OCI-LY1 (cell line): ENCODE measurements around the gene C2orf49.

Experiments used
- H2AFZ ChIP-seq: fragments of 200-600 bp; sonication (generic), shearing (Covaris generic); 2 replicates; pipeline ENCODE4 v1.6.0; 2014; ENCODE audit warnings: antibody characterized with exemption, mild to moderate bottlenecking, low read length
- H3F3A ChIP-seq: fragments of 200-600 bp; sonication (generic), shearing (Covaris generic); 2 replicates; pipeline ENCODE4 v1.6.0; 2014; ENCODE audit warnings: mild to moderate bottlenecking, antibody characterized with exemption, low read length, moderate library complexity; ENCODE audit not compliant: insufficient read depth
- H3K27ac ChIP-seq: fragments of 200-600 bp; sonication (generic); 2 replicates; pipeline ENCODE4 v1.5.1; 2014; ENCODE audit warnings: low read length, mixed run types, mild to moderate bottlenecking, low read depth; ENCODE audit not compliant: poor library complexity, severe bottlenecking
- H3K27me3 ChIP-seq: fragments of 200-600 bp; sonication (generic); 2 replicates; pipeline ENCODE4 v1.6.0; 2014; ENCODE audit warnings: antibody characterized with exemption, mild to moderate bottlenecking, low read length, moderate library complexity; ENCODE audit not compliant: insufficient read depth
- H3K36me3 ChIP-seq: fragments of 200-600 bp; sonication (generic); 2 replicates; pipeline ENCODE4 v1.6.1; 2014; ENCODE audit warnings: mild to moderate bottlenecking, antibody characterized with exemption, low read length, moderate library complexity, mixed read lengths; ENCODE audit not compliant: insufficient read depth
- H3K4me1 ChIP-seq: fragments of 200-600 bp; sonication (generic); 2 replicates; pipeline ENCODE4 v1.5.1; 2014; ENCODE audit warnings: mild to moderate bottlenecking, low read length, moderate library complexity; ENCODE audit not compliant: insufficient read depth, severe bottlenecking
- H3K4me2 ChIP-seq: fragments of 200-600 bp; sonication (generic), shearing (Covaris generic); 2 replicates; pipeline ENCODE4 v1.6.1; 2014; ENCODE audit warnings: low read length
- H3K4me3 ChIP-seq: fragments of 200-600 bp; sonication (generic); 2 replicates; pipeline ENCODE4 v1.5.1; 2014; ENCODE audit warnings: low read length, low read depth, mild to moderate bottlenecking, mixed read lengths; ENCODE audit not compliant: poor library complexity, severe bottlenecking
- H3K79me2 ChIP-seq: fragments of 200-600 bp; shearing (Covaris generic); 2 replicates; pipeline ENCODE4 v1.6.1; 2016; ENCODE audit warnings: mixed run types, low read length, mixed read lengths; ENCODE audit not compliant: insufficient read depth
- H3K9ac ChIP-seq: fragments of 200-600 bp; sonication (generic), shearing (Covaris generic); 2 replicates; pipeline ENCODE4 v1.6.1; 2014; ENCODE audit warnings: mild to moderate bottlenecking, low read length, mixed read lengths
- H3K9me2 ChIP-seq: fragments of 200-600 bp; sonication (generic), shearing (Covaris generic); 2 replicates; pipeline ENCODE4 v1.6.1; 2014; ENCODE audit warnings: low read depth, mild to moderate bottlenecking, low read length, mixed read lengths
- H3K9me3 ChIP-seq: fragments of 200-600 bp; shearing (Covaris generic); 2 replicates; pipeline ENCODE4 v1.6.1; 2014; ENCODE audit warnings: low read length, mixed read lengths
- H4K20me1 ChIP-seq: fragments of 200-600 bp; sonication (generic), shearing (Covaris generic); 2 replicates; pipeline ENCODE4 v1.6.0; 2016; ENCODE audit warnings: mild to moderate bottlenecking, low read length; ENCODE audit not compliant: insufficient read depth
- EZH2 ChIP-seq: fragments of 200-600 bp; sonication (generic), shearing (Covaris generic); IDR thresholded peaks from 2 replicates; pipeline ENCODE4 v1.8.0; 2017; ENCODE audit warnings: borderline replicate concordance, mixed run types, mild to moderate bottlenecking, antibody characterized with exemption, low read length, moderate library complexity, mixed read lengths
- TF ChIP-seq, protein P1 (sequence below): fragments of 200-600 bp; sonication (generic), shearing (Covaris generic); IDR thresholded peaks from 2 replicates; pipeline ENCODE4 v1.5.1; 2017; ENCODE audit warnings: mild to moderate bottlenecking, antibody characterized with exemption, low read length, moderate library complexity, mixed read lengths

Gene C2orf49

DNA sequence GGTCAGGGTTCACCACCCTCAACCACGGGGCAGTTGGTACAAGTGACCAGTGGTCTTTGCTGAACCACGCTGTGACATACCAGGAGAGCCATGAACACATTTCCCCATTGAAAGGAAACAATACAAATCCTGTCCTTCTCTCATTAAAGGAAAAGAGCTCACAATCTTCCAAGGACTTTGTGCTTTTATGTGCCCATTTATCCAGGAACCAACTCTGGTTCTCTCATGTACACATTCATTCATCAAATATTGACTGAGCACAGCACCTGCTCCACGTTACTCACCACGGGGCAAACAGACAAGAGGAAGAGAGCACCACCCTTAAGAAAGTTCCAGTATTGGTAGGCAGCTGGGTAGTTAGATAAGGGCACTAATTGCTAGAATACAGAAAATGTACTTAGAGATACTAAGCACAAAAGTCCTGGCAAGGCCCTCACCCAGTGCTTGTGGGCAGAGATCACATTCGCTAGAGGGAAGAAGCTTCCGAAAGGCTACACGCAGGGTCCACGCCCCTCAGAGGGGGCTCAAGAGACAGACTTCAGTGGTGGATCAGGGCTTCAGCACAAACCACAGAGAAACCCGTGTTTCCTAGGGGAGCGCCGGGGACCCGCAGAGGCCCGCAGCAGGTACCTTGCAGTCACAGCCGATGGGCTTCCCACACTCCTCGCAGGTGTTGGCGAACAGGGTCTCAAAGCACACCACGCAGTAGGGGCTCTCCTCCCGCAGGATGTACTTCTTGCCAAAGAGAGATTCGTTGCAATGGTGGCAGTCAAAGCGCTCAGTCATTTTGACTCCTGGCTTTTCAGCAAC lies 48.6 kb downstream of the C2orf49 start:
- peaks cover 8% of the 10 kb centered on the region for H3K27me3 ChIP-seq
- H3F3A ChIP-seq, result no peaks in the 10 kb centered on the region
- no peak overlapping the region for H3K9ac ChIP-seq
- H2AFZ ChIP-seq, result no peak overlapping the region
- H3K79me2 ChIP-seq, result no peaks in the 10 kb centered on the region
- no peaks in the 10 kb centered on the region for H3K36me3 ChIP-seq
- TF ChIP-seq, protein P1, sequence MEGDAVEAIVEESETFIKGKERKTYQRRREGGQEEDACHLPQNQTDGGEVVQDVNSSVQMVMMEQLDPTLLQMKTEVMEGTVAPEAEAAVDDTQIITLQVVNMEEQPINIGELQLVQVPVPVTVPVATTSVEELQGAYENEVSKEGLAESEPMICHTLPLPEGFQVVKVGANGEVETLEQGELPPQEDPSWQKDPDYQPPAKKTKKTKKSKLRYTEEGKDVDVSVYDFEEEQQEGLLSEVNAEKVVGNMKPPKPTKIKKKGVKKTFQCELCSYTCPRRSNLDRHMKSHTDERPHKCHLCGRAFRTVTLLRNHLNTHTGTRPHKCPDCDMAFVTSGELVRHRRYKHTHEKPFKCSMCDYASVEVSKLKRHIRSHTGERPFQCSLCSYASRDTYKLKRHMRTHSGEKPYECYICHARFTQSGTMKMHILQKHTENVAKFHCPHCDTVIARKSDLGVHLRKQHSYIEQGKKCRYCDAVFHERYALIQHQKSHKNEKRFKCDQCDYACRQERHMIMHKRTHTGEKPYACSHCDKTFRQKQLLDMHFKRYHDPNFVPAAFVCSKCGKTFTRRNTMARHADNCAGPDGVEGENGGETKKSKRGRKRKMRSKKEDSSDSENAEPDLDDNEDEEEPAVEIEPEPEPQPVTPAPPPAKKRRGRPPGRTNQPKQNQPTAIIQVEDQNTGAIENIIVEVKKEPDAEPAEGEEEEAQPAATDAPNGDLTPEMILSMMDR, result no peak
- no peak for TF ChIP-seq EZH2
- H3K9me2 ChIP-seq, result no peaks in the 10 kb centered on the region
- no peak overlapping the region for H3K27ac ChIP-seq
- H3K4me2 ChIP-seq, result no peak overlapping the region
- no peak overlapping the region for H3K4me3 ChIP-seq
- H3K4me1 ChIP-seq, result no peaks in the 10 kb centered on the region
- H4K20me1 ChIP-seq, result no peaks in the 10 kb centered on the region
- H3K9me3 ChIP-seq, result no peaks in the 10 kb centered on the region

DNA sequence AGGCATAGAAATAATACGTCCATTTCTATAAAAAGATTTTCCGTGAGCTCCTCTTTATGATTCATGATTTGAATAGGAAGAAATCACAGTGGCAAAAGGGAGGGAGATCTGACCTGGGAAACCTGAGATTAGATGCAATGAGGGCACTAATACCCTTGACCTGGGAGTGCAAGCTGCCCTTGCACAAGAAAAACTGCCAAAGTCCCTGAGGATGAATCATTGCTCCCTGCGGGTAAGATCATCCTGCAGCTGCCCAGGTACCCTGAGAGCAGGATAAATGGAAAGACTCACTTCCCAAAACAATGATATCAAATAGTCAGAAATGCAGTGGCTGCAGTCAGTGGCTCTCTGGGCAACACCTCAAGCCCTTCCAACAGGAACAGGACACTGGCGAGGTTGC lies 49.9 kb downstream of the C2orf49 start:
- Histone ChIP-seq H3K9me2 (no peaks in the 10 kb centered on the region), H3K27ac (no peak overlapping the region), H3K36me3 (no peaks in the 10 kb centered on the region), H3K4me3 (no peak overlapping the region), H3K4me1 (no peaks in the 10 kb centered on the region), H4K20me1 (no peaks in the 10 kb centered on the region), H3K4me2 (no peak overlapping the region), H3K27me3 (peaks cover 6% of the 10 kb centered on the region; the same call in 1 of the 2 replicates), H3K9me3 (no peaks in the 10 kb centered on the region), H3K79me2 (no peaks in the 10 kb centered on the region), H3F3A (no peaks in the 10 kb centered on the region), H3K9ac (no peak overlapping the region), H2AFZ (no peak overlapping the region)
- TF ChIP-seq, protein P1, result no peak
- TF ChIP-seq EZH2, result no peak

DNA sequence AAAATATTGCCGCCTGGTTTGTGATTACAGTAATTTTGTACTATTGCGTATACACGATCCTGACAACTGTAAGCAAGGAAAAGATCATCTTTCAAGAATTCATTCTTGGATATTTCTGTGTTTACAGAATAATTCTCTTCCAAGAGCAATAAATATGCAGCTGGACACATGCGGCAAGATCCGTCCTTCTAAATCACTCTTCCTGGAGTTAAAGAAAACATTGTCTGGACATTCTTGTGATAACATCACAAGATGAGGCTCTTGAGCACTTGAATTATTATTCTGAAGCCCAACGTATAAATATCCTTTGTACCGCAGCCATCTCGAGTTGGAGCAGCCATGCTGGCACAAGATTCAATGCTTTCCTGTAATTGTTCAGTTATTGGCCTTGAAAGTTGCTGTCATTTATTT lies 51.6 kb downstream of the C2orf49 start:
- H3K79me2 ChIP-seq, result no peaks in the 10 kb centered on the region
- no peak overlapping the region for H3K9ac ChIP-seq
- no peak overlapping the region for H3K27ac ChIP-seq
- no peak overlapping the region for H2AFZ ChIP-seq
- H3K27me3 ChIP-seq, result peaks cover 6% of the 10 kb centered on the region; the same call in 1 of the 2 replicates
- no peaks in the 10 kb centered on the region for H4K20me1 ChIP-seq
- H3K4me3 ChIP-seq, result no peak overlapping the region
- no peaks in the 10 kb centered on the region for H3F3A ChIP-seq
- no peaks in the 10 kb centered on the region for H3K36me3 ChIP-seq
- H3K9me2 ChIP-seq, result no peaks in the 10 kb centered on the region
- H3K4me2 ChIP-seq, result no peak overlapping the region
- no peak for TF ChIP-seq EZH2
- TF ChIP-seq, protein P1, result no peak
- H3K4me1 ChIP-seq, result no peaks in the 10 kb centered on the region
- H3K9me3 ChIP-seq, result no peaks in the 10 kb centered on the region
